Measurements from ENCODE around the gene GAREM1.

Gene GAREM1

DNA sequence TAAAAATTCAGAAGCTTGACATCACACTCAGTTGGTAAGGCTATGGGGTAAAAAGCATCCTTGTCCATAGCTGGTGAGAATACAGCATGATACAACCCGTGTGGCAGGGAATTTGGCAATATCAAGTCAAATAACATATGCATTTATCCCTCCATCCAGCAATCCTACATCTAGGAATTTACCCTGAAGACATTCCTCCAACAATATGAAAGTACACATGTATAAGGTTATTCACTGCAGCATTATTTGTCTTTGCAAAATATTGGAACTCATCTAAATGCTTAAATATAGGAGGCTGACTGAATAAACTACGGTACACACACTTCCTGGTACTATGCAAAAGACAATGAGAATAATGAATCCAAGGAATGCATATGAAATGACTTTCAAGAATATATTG is 179.9 kb downstream of the GAREM1 start:
- no peak for DNase-seq (ENCODE audit: low read depth)

DNA sequence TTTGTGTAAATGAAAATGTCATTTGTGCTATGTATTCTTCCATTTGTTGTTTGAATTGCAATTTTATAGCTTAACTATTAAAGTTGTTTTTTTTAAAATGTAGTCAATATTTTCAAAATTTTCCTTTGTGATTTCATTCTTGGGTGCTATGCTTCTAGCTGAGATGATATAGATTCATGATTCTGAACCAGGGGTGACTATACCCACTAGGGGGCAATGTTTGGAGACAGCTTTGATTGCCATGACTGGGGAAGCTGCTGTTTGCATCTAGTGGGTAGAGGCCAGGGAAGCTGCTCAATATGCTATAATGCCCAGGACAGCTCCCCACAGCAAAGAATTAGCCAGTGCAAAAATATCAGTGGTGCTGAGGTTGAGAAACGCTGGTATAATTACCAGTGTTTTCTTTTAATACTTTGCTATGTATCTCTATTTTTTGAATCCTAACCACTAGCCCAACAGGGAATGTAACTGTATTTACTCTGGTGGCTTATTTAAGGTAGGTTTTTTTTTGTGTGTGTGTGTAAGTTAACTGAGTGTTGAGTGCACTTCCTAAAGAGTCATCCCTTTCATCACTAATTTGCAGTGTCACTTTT is 181.1 kb downstream of the GAREM1 start:
- no peak for DNase-seq (ENCODE audit: low read depth)

DNA sequence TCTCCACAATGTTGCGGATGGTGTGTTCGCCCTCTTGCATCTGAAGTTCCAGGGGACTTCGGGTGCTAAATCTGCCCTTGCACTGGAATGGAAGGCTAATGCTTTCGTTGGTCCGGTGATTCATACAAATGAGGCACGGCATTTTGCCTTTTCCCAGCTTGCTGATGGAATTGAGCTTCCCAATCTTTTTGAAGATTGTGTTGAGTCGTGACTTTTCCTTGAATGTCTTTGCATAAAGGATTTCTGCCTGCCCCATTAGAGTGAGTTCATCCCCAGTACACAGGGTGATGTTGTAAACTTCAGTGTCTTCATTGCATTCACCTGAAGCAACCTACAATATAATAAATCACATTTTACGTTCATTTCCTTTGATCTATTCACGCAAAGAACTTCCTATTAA is 182.8 kb downstream of the GAREM1 start:
- no peak for DNase-seq (ENCODE audit: low read depth)

DNA sequence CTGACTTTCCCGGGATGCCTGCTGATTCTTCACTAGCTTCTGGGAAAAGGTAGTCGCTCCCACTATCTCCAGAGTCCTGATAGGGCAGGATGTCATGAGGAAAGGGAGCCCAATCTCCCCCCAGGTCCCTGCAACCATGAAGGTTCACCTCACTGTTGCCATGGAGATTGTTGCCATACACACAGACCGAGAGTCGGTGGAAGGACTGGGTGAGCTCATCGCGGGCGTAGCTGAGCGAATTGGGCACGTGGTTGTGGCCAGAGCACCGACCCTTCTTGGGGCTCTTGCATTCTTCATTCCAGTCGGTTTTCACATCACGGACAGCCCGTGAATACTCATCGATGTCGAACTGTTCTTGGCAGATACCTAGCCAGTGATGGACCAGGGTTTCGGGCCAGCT is 183.4 kb downstream of the GAREM1 start:
- no peak for DNase-seq (ENCODE audit: low read depth)

DNA sequence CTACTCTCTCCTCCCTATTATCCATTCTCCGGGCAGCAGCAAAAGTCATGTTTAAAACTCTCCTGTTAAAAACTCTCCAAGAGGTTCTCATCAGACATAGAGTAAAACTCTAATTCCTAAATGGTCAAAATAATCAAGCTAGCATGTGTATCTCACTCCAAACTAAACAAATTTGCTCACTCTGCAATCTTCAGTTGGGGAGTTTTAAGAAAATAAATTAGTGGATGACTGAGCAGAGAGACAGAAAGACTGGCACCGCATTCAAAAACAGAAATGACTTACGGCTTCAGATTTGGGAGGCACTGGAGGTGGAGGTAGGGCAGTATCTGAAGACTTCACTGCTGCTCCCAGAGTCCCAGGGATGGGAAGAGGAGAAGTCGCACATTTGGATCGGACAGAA is 183.9 kb downstream of the GAREM1 start:
- no peak for DNase-seq (ENCODE audit: low read depth)

DNA sequence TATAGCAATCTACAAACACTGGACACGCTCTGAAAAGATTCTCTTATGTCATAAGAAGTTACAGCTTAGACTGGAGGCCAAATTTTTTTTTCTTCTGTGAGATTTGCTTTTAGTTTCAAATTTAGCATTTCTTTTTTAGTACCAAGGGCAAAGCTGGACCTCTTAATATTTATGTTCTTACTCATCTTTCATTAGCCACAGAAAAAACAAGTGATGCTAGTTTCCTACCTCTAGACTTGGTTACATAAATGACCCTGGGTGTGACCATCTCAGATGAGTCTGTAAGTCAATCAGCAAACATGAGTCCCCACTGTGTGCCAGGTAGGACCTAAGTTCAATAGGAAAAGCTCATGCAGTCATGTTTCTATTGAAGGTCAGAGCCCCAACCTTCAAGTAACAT is 186.4 kb downstream of the GAREM1 start:
- no peak for DNase-seq (ENCODE audit: low read depth)

DNA sequence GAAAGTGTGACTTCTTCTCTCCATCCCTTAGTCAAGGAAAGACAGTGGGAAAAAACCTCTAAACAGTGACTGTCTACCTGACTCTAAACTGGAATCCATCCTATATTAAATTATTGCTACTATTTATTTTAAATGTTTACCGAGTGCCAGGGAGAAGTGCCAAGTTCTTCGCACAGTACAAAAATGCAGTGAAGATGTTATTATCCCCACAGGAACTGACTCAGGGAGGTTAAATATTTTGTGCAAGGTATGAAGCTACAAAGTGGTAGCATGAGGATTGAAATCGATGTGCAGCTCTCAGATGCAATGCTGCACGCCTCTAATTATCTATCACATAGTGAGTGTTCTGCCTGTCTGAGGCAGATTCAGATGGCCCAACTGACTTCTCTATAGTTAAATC is 189.8 kb downstream of the GAREM1 start:
- no peak for DNase-seq (ENCODE audit: low read depth)

DNA sequence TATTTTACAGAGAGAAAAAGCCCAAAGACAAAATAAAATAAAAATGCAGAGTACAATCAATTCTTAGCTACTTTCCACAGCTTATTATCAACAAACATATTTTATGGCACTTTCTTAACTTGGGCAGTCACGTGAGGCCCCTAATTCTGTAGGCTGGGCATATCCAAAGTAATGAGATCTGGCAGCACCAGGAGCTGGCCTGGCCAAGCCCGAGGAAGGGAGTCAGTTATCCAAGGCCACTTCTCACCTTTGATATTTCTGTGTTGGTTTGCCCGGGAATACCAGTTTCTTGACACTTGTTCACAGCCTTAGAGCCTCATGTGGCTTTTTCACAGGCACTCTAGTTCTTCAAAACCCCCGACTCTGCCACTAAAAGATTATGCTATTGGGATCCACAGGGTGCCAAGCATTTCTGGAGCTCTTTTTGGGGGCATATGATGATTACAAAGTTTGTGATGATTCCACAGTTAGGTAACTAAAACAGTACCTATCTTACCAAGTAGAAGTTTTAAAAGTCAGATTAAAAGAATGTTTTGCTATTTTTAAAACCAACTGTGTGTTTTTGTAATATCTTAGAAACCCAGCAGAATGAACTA is 190.4 kb downstream of the GAREM1 start:
- DNase-seq (ENCODE audit: low read depth) = no peak

DNA sequence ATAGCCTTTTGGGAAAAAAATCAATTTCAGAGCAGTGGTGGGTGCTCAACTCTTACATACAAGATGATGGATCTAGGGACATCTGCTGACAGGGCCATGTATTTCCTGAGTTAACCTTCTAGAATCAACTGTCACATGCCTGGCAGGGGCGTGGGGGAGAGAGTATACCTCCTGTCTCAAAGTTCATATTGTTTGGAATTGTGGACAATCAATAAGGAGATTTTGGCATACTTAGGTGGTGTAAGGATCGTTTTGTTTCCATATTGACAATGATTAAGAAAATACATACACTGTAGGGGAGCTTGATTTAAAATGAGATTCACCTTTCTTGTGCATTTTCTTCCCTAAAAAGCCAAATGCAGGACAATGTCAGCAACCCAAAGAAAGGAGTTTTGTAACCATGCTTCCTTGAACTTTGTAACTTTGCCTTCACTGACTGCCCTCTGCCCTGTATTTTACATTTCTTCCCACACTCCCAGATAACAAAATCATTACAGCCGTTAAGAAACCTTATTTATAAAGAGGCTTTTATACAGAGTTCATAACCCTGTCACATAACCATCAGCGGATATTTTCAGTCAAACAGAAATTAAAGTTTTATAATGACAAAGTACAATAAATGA is 192.4 kb downstream of the GAREM1 start:
- no peak for DNase-seq (ENCODE audit: low read depth)

DNA sequence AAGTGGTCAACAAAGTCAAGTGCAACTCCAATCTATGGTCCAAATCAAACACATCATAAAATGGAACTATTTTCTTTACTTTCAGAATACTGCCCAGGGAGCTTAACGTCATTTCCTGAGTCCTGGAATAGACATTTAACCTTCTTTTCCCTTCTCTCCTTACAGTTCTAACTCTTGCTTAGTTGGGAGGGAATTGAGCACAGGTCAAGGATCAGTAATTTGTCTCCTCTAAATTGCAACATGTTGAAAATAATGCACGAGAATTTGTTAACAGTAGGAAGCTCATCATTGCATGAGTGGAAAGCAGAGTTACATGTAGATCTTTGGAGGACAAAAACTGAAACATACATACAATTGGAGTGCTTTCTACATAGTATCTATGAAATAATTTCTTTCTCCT is 193.1 kb downstream of the GAREM1 start:
- no peak for DNase-seq (ENCODE audit: low read depth)

DNA sequence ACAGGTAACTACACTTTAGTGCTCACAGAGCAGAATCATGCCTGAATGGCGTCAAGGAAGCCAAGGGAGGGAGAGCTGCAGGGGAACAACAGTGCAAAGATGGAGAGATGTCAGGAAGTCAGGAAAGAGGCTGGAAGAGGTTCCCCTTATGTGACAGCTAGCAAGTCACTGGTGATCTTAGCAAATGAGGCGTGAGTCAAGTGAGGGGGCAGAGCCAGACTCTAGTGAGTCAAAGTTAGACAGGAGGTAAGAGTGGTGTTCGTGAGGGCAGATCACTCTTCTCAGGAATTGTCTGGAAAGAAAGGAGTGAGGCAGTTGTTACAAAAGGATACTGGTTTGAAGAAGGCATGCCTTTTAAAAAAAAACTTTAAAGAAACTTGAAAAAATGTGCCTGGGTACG is 193.8 kb downstream of the GAREM1 start:
- no peak for DNase-seq (ENCODE audit: low read depth)

DNA sequence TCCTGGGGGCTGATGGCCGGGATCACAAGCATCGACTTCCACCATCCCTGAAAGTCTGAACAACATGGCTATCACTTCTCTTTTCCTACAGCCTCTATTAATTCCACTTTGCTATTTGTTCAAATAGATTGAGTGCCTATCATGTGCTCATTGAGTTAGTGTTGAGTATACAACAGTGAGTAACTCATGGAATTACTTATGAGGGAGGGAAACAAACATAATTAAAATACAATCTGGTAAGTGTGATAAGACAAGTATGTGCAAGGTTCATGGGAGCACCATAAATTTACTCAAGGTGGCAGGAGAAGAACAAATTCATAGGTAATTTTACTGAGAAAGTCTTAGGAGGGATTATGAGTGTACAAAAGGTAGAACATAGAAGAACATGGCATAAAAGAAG is 194.4 kb downstream of the GAREM1 start:
- DNase-seq (ENCODE audit: low read depth) = no peak

DNA sequence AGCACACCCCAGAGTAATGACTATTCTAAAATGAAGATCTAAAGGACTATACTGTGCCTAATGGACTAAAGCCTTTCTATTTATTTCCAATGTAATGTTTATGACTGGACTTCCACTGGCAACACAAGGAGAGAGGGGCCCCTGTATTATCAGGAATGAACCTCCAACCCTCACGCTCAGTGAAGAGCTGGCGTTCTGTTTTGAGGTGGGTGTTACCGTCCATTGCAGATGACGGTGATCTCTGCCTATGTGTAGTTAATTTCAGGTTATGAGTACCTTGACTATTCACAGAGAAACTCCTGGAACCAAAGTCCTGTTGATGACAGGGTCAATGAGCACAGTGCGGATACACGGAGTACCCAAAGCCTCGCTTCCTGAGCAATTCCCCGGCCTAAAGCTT is 195.5 kb downstream of the GAREM1 start:
- DNase-seq (ENCODE audit: low read depth) = no peak

DNA sequence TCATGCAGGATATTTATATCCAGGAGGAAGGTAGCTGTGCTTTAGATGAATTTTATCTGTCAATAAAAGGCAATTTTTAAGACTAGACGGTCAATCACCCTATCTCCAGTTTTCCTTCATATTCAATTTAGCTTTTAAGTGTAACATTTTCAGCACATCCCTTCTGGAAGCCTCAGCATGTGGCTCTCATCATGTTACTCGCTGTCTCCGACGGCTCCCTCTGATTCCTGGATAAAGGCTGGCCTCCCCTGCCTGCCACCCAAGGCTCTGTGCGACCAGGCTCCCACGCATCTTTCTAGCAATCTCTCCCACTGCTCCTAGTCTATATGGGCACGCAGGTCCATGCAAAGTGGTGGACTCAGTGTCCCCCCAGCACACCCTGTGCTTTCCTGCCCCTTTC is 196.4 kb downstream of the GAREM1 start:
- DNase-seq (ENCODE audit: low read depth) = no peak

DNA sequence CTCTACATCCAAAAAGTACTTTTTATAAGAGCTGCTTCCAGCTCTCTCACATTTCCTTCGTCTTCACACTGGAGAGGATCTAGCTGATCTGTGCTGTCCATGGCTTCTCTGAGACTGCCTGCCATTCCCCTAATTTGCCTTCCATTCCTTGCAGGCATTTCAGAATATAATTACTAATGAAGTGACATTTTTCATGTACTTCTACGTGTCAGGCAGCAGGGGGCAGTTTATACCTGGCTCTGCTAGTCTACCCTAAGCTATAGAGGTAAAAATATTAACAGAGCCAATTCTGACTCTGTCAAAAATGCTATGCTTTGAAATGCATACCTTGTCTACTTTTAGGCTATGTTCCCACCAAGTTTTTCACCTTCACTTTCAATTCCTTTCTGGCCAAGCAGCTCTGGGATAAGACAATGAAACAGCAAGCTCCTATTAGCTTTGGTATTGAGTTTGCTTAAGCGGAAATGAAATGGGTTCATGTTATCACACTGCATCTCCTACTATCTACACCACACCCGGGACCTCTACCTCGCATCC is 198.9 kb downstream of the GAREM1 start:
- no peak for DNase-seq (ENCODE audit: low read depth)

DNA sequence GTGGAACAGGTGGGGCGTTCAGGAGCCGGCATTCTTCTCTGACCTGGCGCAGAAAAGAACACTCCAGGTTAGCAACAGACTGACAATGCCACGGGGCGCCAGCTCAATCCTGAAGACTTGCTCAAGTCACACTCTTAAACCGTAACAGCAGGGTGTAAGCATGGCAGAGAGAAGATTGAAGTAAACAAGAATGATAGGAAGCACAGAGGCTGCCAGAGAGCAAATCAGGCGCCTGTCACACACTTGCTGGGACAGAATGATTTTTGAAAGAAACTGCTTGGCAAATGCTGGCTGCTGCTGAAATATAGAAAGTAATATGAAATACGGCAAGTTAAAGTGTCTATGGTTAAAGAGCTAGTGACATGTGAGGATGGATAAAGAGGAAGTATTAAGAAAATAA is 200.3 kb downstream of the GAREM1 start:
- DNase-seq (ENCODE audit: low read depth) = no peak

DNA sequence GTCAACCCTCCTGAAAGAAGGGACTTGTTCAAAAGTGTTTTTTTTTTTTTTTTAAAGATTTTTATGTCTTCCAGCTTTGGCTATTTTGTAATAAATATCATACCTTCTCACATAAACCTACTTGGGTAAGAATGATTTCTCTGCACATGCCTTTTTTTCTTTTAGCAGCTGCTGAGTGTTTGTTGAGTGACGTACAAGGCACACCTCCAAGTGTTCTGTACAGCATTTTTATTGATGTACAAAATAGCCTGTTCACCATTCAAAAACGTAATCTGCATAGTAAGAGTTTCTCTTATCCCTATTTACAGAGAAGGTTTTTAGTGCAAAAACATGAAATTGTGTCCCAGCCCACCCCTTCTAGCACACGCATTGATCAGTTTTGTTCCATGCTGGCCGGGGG is 203.2 kb downstream of the GAREM1 start:
- DNase-seq (ENCODE audit: low read depth) = no peak

DNA sequence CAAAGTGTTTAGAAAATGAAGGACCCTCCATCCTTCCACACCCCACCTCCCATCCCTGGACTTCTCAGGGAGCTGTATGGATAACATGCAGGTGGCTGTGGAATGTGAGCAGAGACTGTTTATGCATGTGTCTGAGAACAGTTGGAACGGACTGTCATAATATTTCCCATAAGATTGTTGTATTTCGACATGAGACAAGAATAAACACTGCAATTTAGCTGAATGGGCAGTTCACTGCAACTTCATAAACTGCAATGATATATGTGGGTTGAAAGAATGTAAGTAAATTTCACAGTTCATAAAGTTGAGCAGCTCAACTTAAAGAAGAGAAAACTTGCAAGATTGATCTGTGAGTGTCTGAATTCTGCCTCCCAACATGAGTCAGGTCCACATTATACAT is 206.3 kb downstream of the GAREM1 start:
- DNase-seq (ENCODE audit: low read depth) = no peak

DNA sequence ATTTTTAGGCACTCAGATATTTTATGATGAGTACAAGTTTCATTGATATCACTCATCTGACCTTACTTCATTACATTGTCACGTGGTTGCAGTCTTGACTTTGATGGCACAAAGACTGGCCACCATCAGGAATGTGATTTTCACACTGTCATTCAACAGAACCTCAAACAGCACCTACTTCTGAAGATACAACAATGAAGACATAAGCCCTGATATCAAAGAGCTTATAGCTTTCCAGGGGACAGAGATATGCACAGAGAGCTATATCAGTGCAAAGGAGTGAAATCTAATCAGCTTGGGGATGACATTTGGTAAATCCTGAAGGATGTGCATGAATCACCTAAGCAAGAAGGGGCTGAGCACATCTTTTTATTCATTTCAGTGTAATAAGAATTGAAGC is 208.6 kb downstream of the GAREM1 start:
- DNase-seq (ENCODE audit: low read depth) = no peak

DNA sequence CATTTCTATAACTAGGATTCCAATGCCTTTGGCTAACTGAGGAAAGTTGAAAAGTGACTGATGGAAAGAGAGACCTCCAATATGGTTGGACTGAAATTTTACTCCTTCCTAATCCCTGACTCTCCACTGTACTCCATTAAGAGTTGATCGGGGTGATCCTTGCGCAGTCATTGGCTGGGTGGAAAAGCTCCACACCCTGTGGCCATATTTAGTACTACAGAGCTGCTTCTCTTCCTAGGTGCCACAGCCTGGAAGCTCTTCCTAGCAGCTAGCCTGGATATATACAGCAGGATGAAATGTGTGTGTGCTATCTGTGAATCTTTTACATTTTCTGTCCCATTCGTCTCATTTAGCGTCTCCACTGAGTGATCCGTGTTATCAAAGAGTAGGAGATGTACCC is 209.7 kb downstream of the GAREM1 start:
- no peak for DNase-seq (ENCODE audit: low read depth)

DNA sequence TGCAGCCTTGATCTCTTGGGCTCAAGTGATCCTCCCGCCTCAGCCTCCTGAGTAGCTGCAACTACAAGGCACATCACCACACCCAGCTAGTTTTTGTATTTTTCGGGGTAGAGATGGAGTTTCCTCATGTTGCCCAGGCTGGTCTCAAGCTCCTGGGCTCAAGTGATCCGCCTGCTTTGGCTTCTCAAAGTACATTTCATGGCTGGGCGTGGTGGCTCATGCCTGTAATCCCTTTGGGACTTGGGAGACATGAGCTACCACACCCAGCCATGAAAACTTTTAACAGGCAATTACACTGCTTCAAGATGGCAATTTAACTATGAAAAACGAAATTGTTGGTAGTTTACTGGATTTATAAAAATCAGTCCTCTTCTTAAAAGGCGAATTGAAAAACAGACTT is 211.1 kb downstream of the GAREM1 start:
- DNase-seq (ENCODE audit: low read depth) = no peak

DNA sequence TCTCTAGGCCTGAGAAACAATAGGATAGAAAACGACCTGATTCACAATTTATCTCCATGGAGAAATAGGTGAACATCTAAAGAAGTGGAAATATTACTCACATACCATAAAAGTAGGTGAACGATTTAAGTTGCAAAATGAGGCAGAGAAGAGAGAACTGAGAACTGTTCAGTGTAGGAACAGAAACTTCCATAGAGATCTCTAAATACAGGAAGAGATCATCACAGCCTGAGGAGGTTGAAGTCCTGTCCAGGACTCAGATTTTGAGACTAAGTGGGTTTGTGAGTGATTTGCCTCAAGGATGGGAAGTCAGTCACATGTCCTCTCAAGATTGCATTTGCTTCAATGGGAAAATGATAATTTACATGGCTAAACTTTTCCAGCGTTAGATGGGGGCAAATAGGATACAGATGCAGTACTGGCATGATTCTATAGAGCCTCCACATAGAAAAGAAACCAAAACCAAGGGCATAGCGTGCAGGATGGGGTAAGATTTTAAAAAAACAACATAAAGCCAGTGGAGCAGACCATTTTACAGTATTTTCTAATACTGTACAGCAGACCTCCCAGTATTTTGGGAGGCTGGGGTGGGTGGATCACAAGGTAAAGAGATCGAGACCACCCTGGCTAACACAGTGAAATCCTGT is 212.0 kb downstream of the GAREM1 start:
- no peak for DNase-seq (ENCODE audit: low read depth)

DNA sequence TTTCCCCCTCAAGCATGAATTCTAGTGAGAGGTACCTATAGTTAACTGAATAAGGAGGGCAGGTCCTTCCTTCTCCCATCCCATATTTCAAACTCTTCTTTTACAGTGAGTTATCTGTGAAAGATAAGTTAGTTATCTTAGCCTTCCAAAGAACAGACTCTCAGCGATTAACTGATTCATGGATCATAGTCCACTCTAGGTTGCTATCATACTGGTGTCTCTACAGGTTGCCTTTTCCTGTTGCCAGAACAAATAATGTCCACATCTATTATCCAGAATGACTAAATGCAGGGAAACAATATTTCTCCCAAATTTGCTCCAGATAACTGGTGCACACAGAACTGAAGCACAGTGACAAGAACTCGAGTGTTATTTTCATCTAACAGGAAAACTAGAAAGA is 212.5 kb downstream of the GAREM1 start:
- DNase-seq (ENCODE audit: low read depth) = no peak

All from activated gamma-delta T cell treated with anti-CD3 and anti-CD28 coated beads, Interleukin-2, amount 50 U/mL, for 16 hours (primary cell).